Lower leg skin (tissue), 3 donors: Measurements from ENCODE around the gene B4GALNT3.

Experiments used
- CTCF ChIP-seq, 3 donors: fragments of 450-650 bp; IDR thresholded peaks; one replicate each; pipeline ENCODE4 v1.5.1; 2016; ENCODE audit warnings: antibody characterized with exemption in 3 of 3, mild to moderate bottlenecking in 3 of 3, moderate library complexity in 2 of 3
- POLR2A ChIP-seq, 2 donors: fragments of 450-650 bp; IDR thresholded peaks; one replicate each; pipeline ENCODE4 v1.6.1; 2016 to 2017; ENCODE audit warnings: antibody characterized with exemption in 2 of 2, mild to moderate bottlenecking in 1 of 2, moderate library complexity in 1 of 2

- TF ChIP-seq CTCF (IDR thresholded peaks at IDR 0.05) (no peak), POLR2A (IDR thresholded peaks at IDR 0.05) (no peak)
These were observed 699 bp upstream of the B4GALNT3 start for GRCh38 chr12:459050-459429.
